Upper lobe of left lung (tissue), 4 donors: ENCODE measurements around the gene TLK2.

Experiments
- EP300 ChIP-seq, 4 donors: sonication (generic); formaldehyde crosslinking; IDR thresholded peaks; one replicate each; pipeline ENCODE4 v1.5.1; 2017; ENCODE audit warnings: antibody characterized with exemption in 4 of 4, control low read depth in 2 of 4
- POLR2A ChIP-seq, 4 donors: fragments of 450-650 bp; IDR thresholded peaks; one replicate each; pipeline ENCODE4 v1.5.1; 2016 to 2017; ENCODE audit warnings: antibody characterized with exemption in 4 of 4, mild to moderate bottlenecking in 2 of 4
- POLR2AphosphoS5 ChIP-seq, 2 donors: sonication (generic); formaldehyde crosslinking; IDR thresholded peaks; one replicate each; pipeline ENCODE4 v1.5.1; 2017; ENCODE audit warnings: antibody characterized with exemption in 2 of 2
- TF ChIP-seq, protein P1 (sequence below), 6 experiments: fragments of 450-650 bp in 4 of 6; fragments of 200-600 bp in 2 of 6; sonication (generic) in 2 of 6; IDR thresholded peaks; one replicate each; pipeline ENCODE4 v1.5.1; 2016 to 2019; ENCODE audit warnings: antibody characterized with exemption in 6 of 6

- TF ChIP-seq, protein P1, sequence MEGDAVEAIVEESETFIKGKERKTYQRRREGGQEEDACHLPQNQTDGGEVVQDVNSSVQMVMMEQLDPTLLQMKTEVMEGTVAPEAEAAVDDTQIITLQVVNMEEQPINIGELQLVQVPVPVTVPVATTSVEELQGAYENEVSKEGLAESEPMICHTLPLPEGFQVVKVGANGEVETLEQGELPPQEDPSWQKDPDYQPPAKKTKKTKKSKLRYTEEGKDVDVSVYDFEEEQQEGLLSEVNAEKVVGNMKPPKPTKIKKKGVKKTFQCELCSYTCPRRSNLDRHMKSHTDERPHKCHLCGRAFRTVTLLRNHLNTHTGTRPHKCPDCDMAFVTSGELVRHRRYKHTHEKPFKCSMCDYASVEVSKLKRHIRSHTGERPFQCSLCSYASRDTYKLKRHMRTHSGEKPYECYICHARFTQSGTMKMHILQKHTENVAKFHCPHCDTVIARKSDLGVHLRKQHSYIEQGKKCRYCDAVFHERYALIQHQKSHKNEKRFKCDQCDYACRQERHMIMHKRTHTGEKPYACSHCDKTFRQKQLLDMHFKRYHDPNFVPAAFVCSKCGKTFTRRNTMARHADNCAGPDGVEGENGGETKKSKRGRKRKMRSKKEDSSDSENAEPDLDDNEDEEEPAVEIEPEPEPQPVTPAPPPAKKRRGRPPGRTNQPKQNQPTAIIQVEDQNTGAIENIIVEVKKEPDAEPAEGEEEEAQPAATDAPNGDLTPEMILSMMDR (IDR thresholded peaks at IDR 0.05) = no peak
- no peak for TF ChIP-seq POLR2A (IDR thresholded peaks at IDR 0.05)
- no peak for TF ChIP-seq EP300 (IDR thresholded peaks at IDR 0.05)
- TF ChIP-seq POLR2AphosphoS5 (IDR thresholded peaks at IDR 0.05) = no peak
These were observed 159.2 kb downstream of the TLK2 start for GRCh38 chr17:62637809-62638208.
